GM20000 (cell line): ENCODE measurements around the gene POLR2M.

ENCODE experiments used
- DNase-seq: peaks from one replicate; pipeline ENCODE4 v3.0.0; 2012; ENCODE audit warnings: low spot score
- CTCF ChIP-seq: IDR thresholded peaks from 2 replicates; pipeline ENCODE4 v1.5.1; 2012; ENCODE audit warnings: mild to moderate bottlenecking, control low read depth; ENCODE audit errors: extremely low read depth, missing control alignments

The POLR2M gene

DNA sequence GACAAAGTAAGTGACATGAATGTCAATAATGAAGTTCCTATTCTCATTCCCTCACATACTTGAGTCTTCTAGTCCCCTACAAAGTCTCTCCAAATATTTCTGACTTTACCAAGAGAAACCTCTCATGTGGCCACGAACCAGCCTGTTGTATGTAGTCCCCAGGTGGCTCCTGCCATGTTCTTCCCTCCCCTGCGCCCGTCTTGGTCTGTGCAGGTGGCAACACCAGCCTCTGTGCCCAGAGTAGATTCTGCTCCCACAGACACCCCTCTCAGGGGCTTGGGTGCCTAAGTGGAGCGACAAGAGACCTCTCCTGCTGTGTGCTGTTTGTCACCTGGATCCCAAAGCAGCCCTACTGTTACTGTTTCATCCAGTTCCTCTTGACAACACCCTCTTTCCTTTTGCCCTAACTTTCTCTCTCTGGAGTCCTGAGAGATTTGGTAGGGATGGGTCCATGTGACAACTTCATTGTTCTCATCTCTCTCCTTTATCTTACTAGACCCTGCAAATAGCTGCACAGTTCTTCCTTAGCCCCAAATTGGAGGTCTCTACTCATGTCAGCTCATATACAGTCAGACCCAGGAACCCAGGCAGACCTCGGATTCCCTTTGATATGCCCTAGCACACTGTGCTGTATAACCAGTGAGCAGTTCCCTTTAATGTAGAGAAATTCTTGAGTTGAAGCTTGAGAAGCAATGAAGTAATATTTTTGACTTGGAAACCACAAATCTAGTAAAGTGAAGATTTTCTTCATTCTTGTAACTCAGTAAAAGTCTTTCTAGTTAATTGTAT lies 56.9 kb downstream of the POLR2M start:
- no peak for DNase-seq
- TF ChIP-seq CTCF: no peak
